ENCODE data around the gene PCK2. TPM values are rescaled to one million over a fixed set of nuclear protein-coding genes. Genes with fewer than 3 reads are reported as not detected.
A peak's percentile ranks its signal among the peaks of the same experiment; 100 is the strongest.

PCK2 gene
- total and polyA plus RNA-seq, 5 donors from 2014 or later: 21.0 to 32.2 (median 26.4) TPM

GRCh38 chr14:24064091-24064795 lies 29.9 kb upstream of the PCK2 start:
- DNase-seq: no peak
- no peaks in the 10 kb centered on the region for H3K36me3 Mint-ChIP-seq
- Histone ChIP-seq H3K27ac (ENCODE audit: insufficient read depth, low read length, poor library complexity, severe bottlenecking) (no peak overlapping the region), H3K27me3 (ENCODE audit: control insufficient read depth, insufficient read depth, low read length) (no peaks in the 10 kb centered on the region), H3K4me1 (ENCODE audit: control insufficient read depth, insufficient read depth, low read length, poor library complexity, severe bottlenecking) (no peaks in the 10 kb centered on the region), H3K9me3 (ENCODE audit: control insufficient read depth in 2 of 2, low read length in 2 of 2) (no peaks in the 10 kb centered on the region), H3K4me3 (ENCODE audit: low read depth, low read length) (no peak overlapping the region), H3K36me3 (ENCODE audit: control insufficient read depth, insufficient read depth, low read length) (no peaks in the 10 kb centered on the region)
- H3K27ac Mint-ChIP-seq: peak overlapping the region in 1 of 3 donors; percentile 48
- H3K27me3 Mint-ChIP-seq: peaks cover 11% of the 10 kb centered on the region
- H3K4me1 Mint-ChIP-seq: no peaks in the 10 kb centered on the region
- no peak overlapping the region for H3K4me3 Mint-ChIP-seq
- ATAC-seq (ENCODE audit: low read depth in 2 of 2): no peak
- no peaks in the 10 kb centered on the region for H3K9me3 Mint-ChIP-seq

GRCh38 chr14:24064856-24065255 lies 29.3 kb upstream of the PCK2 start:
- H3K36me3 Mint-ChIP-seq: no peaks in the 10 kb centered on the region
- Histone ChIP-seq H3K36me3 (ENCODE audit: control insufficient read depth, insufficient read depth, low read length) (no peaks in the 10 kb centered on the region), H3K4me1 (ENCODE audit: control insufficient read depth, insufficient read depth, low read length, poor library complexity, severe bottlenecking) (no peaks in the 10 kb centered on the region), H3K9me3 (ENCODE audit: control insufficient read depth in 2 of 2, low read length in 2 of 2) (no peaks in the 10 kb centered on the region), H3K27ac (ENCODE audit: insufficient read depth, low read length, poor library complexity, severe bottlenecking) (no peak overlapping the region), H3K27me3 (ENCODE audit: control insufficient read depth, insufficient read depth, low read length) (no peaks in the 10 kb centered on the region), H3K4me3 (ENCODE audit: low read depth, low read length) (no peak overlapping the region)
- peaks cover 11% of the 10 kb centered on the region for H3K27me3 Mint-ChIP-seq
- no peak overlapping the region for H3K4me3 Mint-ChIP-seq
- H3K27ac Mint-ChIP-seq: no peak overlapping the region
- ATAC-seq (ENCODE audit: low read depth in 2 of 2) (no peak), DNase-seq (no peak)
- H3K4me1 Mint-ChIP-seq: no peaks in the 10 kb centered on the region
- no peaks in the 10 kb centered on the region for H3K9me3 Mint-ChIP-seq

DNA sequence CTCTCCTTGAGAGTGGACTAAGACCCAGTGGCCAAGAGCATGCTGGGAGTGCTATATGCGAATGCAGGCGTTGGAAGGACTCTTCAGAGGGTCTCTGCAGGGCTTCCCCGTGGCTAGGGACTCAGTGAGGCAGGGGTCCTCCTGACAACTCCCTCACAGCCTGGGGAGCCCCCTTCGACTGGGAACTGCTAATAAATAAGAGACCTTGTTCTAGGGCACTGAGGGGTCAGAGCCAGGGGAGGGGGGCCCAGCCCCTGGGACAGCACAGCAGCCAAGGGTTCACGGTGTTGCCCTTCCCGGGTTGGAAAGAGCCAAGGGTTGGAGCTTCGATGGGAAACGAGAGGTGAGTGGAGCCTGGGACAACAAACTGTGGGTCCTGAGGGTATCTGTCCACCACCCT lies 28.7 kb upstream of the PCK2 start:
- no peak for DNase-seq
- Histone ChIP-seq H3K36me3 (ENCODE audit: control insufficient read depth, insufficient read depth, low read length) (no peaks in the 10 kb centered on the region), H3K4me1 (ENCODE audit: control insufficient read depth, insufficient read depth, low read length, poor library complexity, severe bottlenecking) (no peaks in the 10 kb centered on the region), H3K9me3 (ENCODE audit: control insufficient read depth in 2 of 2, low read length in 2 of 2) (no peaks in the 10 kb centered on the region), H3K27ac (ENCODE audit: insufficient read depth, low read length, poor library complexity, severe bottlenecking) (no peak overlapping the region), H3K27me3 (ENCODE audit: control insufficient read depth, insufficient read depth, low read length) (no peaks in the 10 kb centered on the region), H3K4me3 (ENCODE audit: low read depth, low read length) (no peak overlapping the region)
- no peak overlapping the region for H3K4me3 Mint-ChIP-seq
- H3K36me3 Mint-ChIP-seq: no peaks in the 10 kb centered on the region
- H3K9me3 Mint-ChIP-seq: no peaks in the 10 kb centered on the region
- no peak overlapping the region for H3K27ac Mint-ChIP-seq
- peaks cover 11% of the 10 kb centered on the region for H3K27me3 Mint-ChIP-seq
- no peak for ATAC-seq (ENCODE audit: low read depth in 2 of 2)
- no peaks in the 10 kb centered on the region for H3K4me1 Mint-ChIP-seq

- Mint-ChIP-seq H3K4me1 (peaks cover 0 to 2% (median 0%) of the 10 kb centered on the region in 4 donors), H3K27ac (no peak overlapping the region), H3K4me3 (no peak overlapping the region), H3K36me3 (no peaks in the 10 kb centered on the region), H3K9me3 (no peaks in the 10 kb centered on the region), H3K27me3 (peaks cover 16% of the 10 kb centered on the region)
- Histone ChIP-seq H3K36me3 (ENCODE audit: control insufficient read depth, insufficient read depth, low read length) (no peaks in the 10 kb centered on the region), H3K4me1 (ENCODE audit: control insufficient read depth, insufficient read depth, low read length, poor library complexity, severe bottlenecking) (no peaks in the 10 kb centered on the region), H3K27ac (ENCODE audit: insufficient read depth, low read length, poor library complexity, severe bottlenecking) (no peak overlapping the region), H3K9me3 (ENCODE audit: control insufficient read depth in 2 of 2, low read length in 2 of 2) (no peaks in the 10 kb centered on the region), H3K4me3 (ENCODE audit: low read depth, low read length) (no peak overlapping the region), H3K27me3 (ENCODE audit: control insufficient read depth, insufficient read depth, low read length) (no peaks in the 10 kb centered on the region)
- no peak for ATAC-seq (ENCODE audit: low read depth in 2 of 2)
- no peak for DNase-seq
Observed at GRCh38 chr14:24066496-24067132, 27.5 kb upstream of the PCK2 start.

GRCh38 chr14:24067133-24068082 lies 26.7 kb upstream of the PCK2 start:
- ATAC-seq (ENCODE audit: low read depth in 2 of 2): no peak
- H3K27ac Mint-ChIP-seq: peak overlapping the region in 1 of 3 donors; percentile 3
- no peak overlapping the region for H3K4me3 ChIP-seq (ENCODE audit: low read depth, low read length)
- H3K4me1 ChIP-seq (ENCODE audit: control insufficient read depth, insufficient read depth, low read length, poor library complexity, severe bottlenecking): no peaks in the 10 kb centered on the region
- H3K4me1 Mint-ChIP-seq: peaks cover 0 to 2% (median 0%) of the 10 kb centered on the region in 4 donors
- no peaks in the 10 kb centered on the region for H3K36me3 Mint-ChIP-seq
- peaks cover 16% of the 10 kb centered on the region for H3K27me3 Mint-ChIP-seq
- H3K27me3 ChIP-seq (ENCODE audit: control insufficient read depth, insufficient read depth, low read length): no peaks in the 10 kb centered on the region
- H3K9me3 Mint-ChIP-seq: no peaks in the 10 kb centered on the region
- DNase-seq: no peak
- no peaks in the 10 kb centered on the region for H3K9me3 ChIP-seq (ENCODE audit: control insufficient read depth in 2 of 2, low read length in 2 of 2)
- H3K36me3 ChIP-seq (ENCODE audit: control insufficient read depth, insufficient read depth, low read length): no peaks in the 10 kb centered on the region
- no peak overlapping the region for H3K27ac ChIP-seq (ENCODE audit: insufficient read depth, low read length, poor library complexity, severe bottlenecking)
- H3K4me3 Mint-ChIP-seq: no peak overlapping the region

GRCh38 chr14:24068711-24069410 lies 25.2 kb upstream of the PCK2 start:
- Mint-ChIP-seq H3K27me3 (peaks cover 22% of the 10 kb centered on the region), H3K27ac (no peak overlapping the region), H3K9me3 (no peaks in the 10 kb centered on the region), H3K4me3 (no peak overlapping the region), H3K4me1 (peaks cover 0 to 2% (median 0%) of the 10 kb centered on the region in 4 donors), H3K36me3 (no peaks in the 10 kb centered on the region)
- no peak overlapping the region for H3K4me3 ChIP-seq (ENCODE audit: low read depth, low read length)
- no peaks in the 10 kb centered on the region for H3K27me3 ChIP-seq (ENCODE audit: control insufficient read depth, insufficient read depth, low read length)
- DNase-seq (no peak), ATAC-seq (ENCODE audit: low read depth in 2 of 2) (no peak)
- no peak overlapping the region for H3K27ac ChIP-seq (ENCODE audit: insufficient read depth, low read length, poor library complexity, severe bottlenecking)
- no peaks in the 10 kb centered on the region for H3K9me3 ChIP-seq (ENCODE audit: control insufficient read depth in 2 of 2, low read length in 2 of 2)
- H3K4me1 ChIP-seq (ENCODE audit: control insufficient read depth, insufficient read depth, low read length, poor library complexity, severe bottlenecking): no peaks in the 10 kb centered on the region
- H3K36me3 ChIP-seq (ENCODE audit: control insufficient read depth, insufficient read depth, low read length): no peaks in the 10 kb centered on the region

GRCh38 chr14:24069411-24069735 lies 24.7 kb upstream of the PCK2 start:
- H3K4me1 ChIP-seq (ENCODE audit: control insufficient read depth, insufficient read depth, low read length, poor library complexity, severe bottlenecking): no peaks in the 10 kb centered on the region
- ATAC-seq (ENCODE audit: low read depth in 2 of 2): no peak
- no peak overlapping the region for H3K27ac ChIP-seq (ENCODE audit: insufficient read depth, low read length, poor library complexity, severe bottlenecking)
- DNase-seq: no peak
- H3K27me3 ChIP-seq (ENCODE audit: control insufficient read depth, insufficient read depth, low read length): no peaks in the 10 kb centered on the region
- Mint-ChIP-seq H3K27ac (no peak overlapping the region), H3K9me3 (peaks cover 0 to 2% (median 0%) of the 10 kb centered on the region in 7 donors), H3K4me3 (no peak overlapping the region), H3K36me3 (no peaks in the 10 kb centered on the region), H3K4me1 (peaks cover 0 to 2% (median 0%) of the 10 kb centered on the region in 4 donors), H3K27me3 (peaks cover 22% of the 10 kb centered on the region)
- no peak overlapping the region for H3K4me3 ChIP-seq (ENCODE audit: low read depth, low read length)
- no peaks in the 10 kb centered on the region for H3K9me3 ChIP-seq (ENCODE audit: control insufficient read depth in 2 of 2, low read length in 2 of 2)
- no peaks in the 10 kb centered on the region for H3K36me3 ChIP-seq (ENCODE audit: control insufficient read depth, insufficient read depth, low read length)
